HCT116 (cell line): ENCODE results near the gene C6orf118. TPM values are rescaled to one million over a fixed set of nuclear protein-coding genes. Genes with fewer than 3 reads are reported as not detected.

Experiments used
- ATAC-seq: fragments of 200-7000 bp; cut with Tn5 transposase; 2 replicates; pipeline ENCODE4 v1.9.1; 2020; ENCODE audit warnings: mild to moderate bottlenecking, moderate library complexity
- BruUV-seq: library from RNA; stranded (reverse); fragments of 400-500 nt; replicated peaks from 2 replicates; lab custom pipeline; 2021; lab: Mats Ljungman, UMichigan
- CTCF ChIA-PET: fragments of 300-600 bp; sonication (Branson Sonifier 250); formaldehyde crosslinking; loops from one replicate; lab custom pipeline; 2021; ENCODE audit warnings: antibody characterized with exemption; lab: Charles Lee
- POLR2A ChIA-PET: fragments of 300-600, 350-600 bp; sonication (Branson Sonifier 250); formaldehyde crosslinking; loops from one replicate; lab custom pipeline; 2021; ENCODE audit warnings: antibody characterized with exemption; lab: Charles Lee
- RAD21 ChIA-PET, 2 experiments: fragments of 300-600 bp; sonication (Branson Sonifier 250); formaldehyde crosslinking; loops; one replicate each; lab custom pipeline; 2023; ENCODE audit warnings: low total read pairs in 2 of 2; ENCODE audit not compliant: uncharacterized antibody in 2 of 2, unreplicated experiment in 2 of 2, low non-redundant PET in 1 of 2; lab: Charles Lee
- DNase-seq: peaks from one replicate; pipeline ENCODE4 v3.0.0-alpha.2; 2010; ENCODE audit warnings: low read depth, low spot score
- H2AFZ ChIP-seq: fragments of 200-600 bp; shearing (Covaris generic), sonication (generic); 2 replicates; pipeline ENCODE4 v1.6.1; 2017; ENCODE audit warnings: low read depth, mixed run types, mixed read lengths, antibody characterized with exemption, low read length; ENCODE audit not compliant: poor library complexity, severe bottlenecking
- H3K27ac ChIP-seq: 2 replicates; pipeline ENCODE4 v1.5.1; 2012; ENCODE audit warnings: low read depth, low read length
- H3K27me3 ChIP-seq: fragments of 200-600 bp; sonication (generic); 2 replicates; pipeline ENCODE4 v1.6.1; 2016; ENCODE audit warnings: mixed run types, low read length, mixed read lengths; ENCODE audit not compliant: insufficient read depth
- H3K36me3 ChIP-seq, 2 experiments: fragments of 200-500 bp in 1 of 2; fragments of 200-600 bp in 1 of 2; sonication (Bioruptor generic) in 1 of 2; sonication (generic) in 1 of 2; 2 replicates each; pipeline versions ENCODE4 v1.5.1 to v1.6.1; 2014 to 2016; ENCODE audit warnings: low read length in 2 of 2, inconsistent platforms in 1 of 2, mixed read lengths in 1 of 2, mixed run types in 1 of 2; ENCODE audit not compliant: insufficient read depth in 2 of 2, control insufficient read depth in 1 of 2
- H3K4me1 ChIP-seq, 2 experiments: fragments of 200-600 bp in 1 of 2; sonication (generic) in 1 of 2; 2 replicates each; pipeline versions ENCODE4 v1.5.1 to v1.6.1; 2012 to 2017; ENCODE audit warnings: low read length in 2 of 2, inconsistent platforms in 1 of 2, mild to moderate bottlenecking in 1 of 2, mixed read lengths in 1 of 2, mixed run types in 1 of 2, moderate library complexity in 1 of 2; ENCODE audit not compliant: insufficient read depth in 2 of 2, control insufficient read depth in 1 of 2
- H3K4me2 ChIP-seq: fragments of 200-600 bp; sonication (generic); 2 replicates; pipeline ENCODE4 v1.6.1; 2017; ENCODE audit warnings: mixed run types, low read length, mixed read lengths
- H3K4me3 ChIP-seq, 2 experiments: fragments of 200-600 bp in 1 of 2; sonication (generic) in 1 of 2; replicated peaks in 1 of 2; 2 replicates each; pipeline ENCODE4 v1.5.1; 2011 to 2016; ENCODE audit warnings: low read length in 2 of 2, control low read depth in 1 of 2, low read depth in 1 of 2, mild to moderate bottlenecking in 1 of 2, mixed read lengths in 1 of 2, mixed run types in 1 of 2
- H3K79me2 ChIP-seq: fragments of 200-600 bp; sonication (generic); 2 replicates; pipeline ENCODE4 v1.6.1; 2017; ENCODE audit warnings: mild to moderate bottlenecking, mixed run types, low read length, moderate library complexity, mixed read lengths; ENCODE audit not compliant: insufficient read depth
- H3K9ac ChIP-seq: fragments of 200-600 bp; sonication (generic); 2 replicates; pipeline ENCODE4 v1.6.1; 2016; ENCODE audit warnings: low read length, mixed read lengths
- H3K9me2 ChIP-seq: fragments of 200-600 bp; sonication (generic), shearing (Covaris generic); 2 replicates; pipeline ENCODE4 v1.6.1; 2017; ENCODE audit warnings: mixed run types, mild to moderate bottlenecking, moderate library complexity; ENCODE audit not compliant: insufficient read depth
- H3K9me3 ChIP-seq, 2 experiments: fragments of 200-500 bp in 1 of 2; fragments of 200-600 bp in 1 of 2; sonication (Bioruptor generic) in 1 of 2; sonication (generic) in 1 of 2; 2 replicates each; pipeline ENCODE4 v1.6.1; 2014 to 2017; ENCODE audit warnings: low read length in 2 of 2, mixed read lengths in 2 of 2, inconsistent platforms in 1 of 2, low read depth in 1 of 2, mild to moderate bottlenecking in 1 of 2, mixed run types in 1 of 2, moderate library complexity in 1 of 2; ENCODE audit not compliant: control insufficient read depth in 1 of 2, insufficient read depth in 1 of 2
- H4K20me1 ChIP-seq: fragments of 200-600 bp; sonication (generic), shearing (Covaris generic); 2 replicates; pipeline ENCODE4 v1.6.1; 2017; ENCODE audit warnings: mixed run types, mild to moderate bottlenecking, moderate library complexity; ENCODE audit not compliant: insufficient read depth
- ATF3 ChIP-seq: IDR thresholded peaks from 2 replicates; pipeline ENCODE4 v1.6.1; 2012
- CTCF ChIP-seq, 3 experiments: fragments of 200-600 bp in 1 of 3; sonication (generic) in 1 of 3; IDR thresholded peaks in 2 of 3; conservative IDR thresholded peaks in 1 of 3; 2 replicates each; pipeline ENCODE4 v1.5.1; 2012 to 2017; ENCODE audit warnings: low read depth in 2 of 3, low read length in 2 of 3, antibody characterized with exemption in 1 of 3, borderline replicate concordance in 1 of 3, control low read depth in 1 of 3, mild to moderate bottlenecking in 1 of 3, mixed read lengths in 1 of 3, mixed run types in 1 of 3, moderate library complexity in 1 of 3; ENCODE audit not compliant: insufficient read depth in 1 of 3
- RAD21 ChIP-seq: IDR thresholded peaks from 2 replicates; pipeline ENCODE4 v1.6.1; 2012; ENCODE audit warnings: low read depth, mild to moderate bottlenecking
- SRF ChIP-seq: IDR thresholded peaks from 2 replicates; pipeline ENCODE4 v1.6.1; 2012; ENCODE audit warnings: low read depth
- ZBTB33 ChIP-seq: IDR thresholded peaks from 2 replicates; pipeline ENCODE4 v1.6.1; 2011; ENCODE audit warnings: mild to moderate bottlenecking, low read length, moderate library complexity; ENCODE audit not compliant: insufficient replicate concordance; ENCODE audit errors: extremely low read depth
- intact Hi-C: fragments of 100-400 bp; cut with micrococcal nuclease; formaldehyde crosslinking; loops from 2 replicates; pipeline ENCODE4 v1.10.0; 2022
- total RNA-seq: library from RNA; stranded (reverse); gene quantifications from one replicate; pipeline ENCODE4 v1.2.1, GENCODE V29; 2021; ENCODE audit not compliant: unreplicated experiment

Gene C6orf118
- total RNA-seq, 1 experiment from 2014 or later: not detected

GRCh38 chr6:165245287-165245686 lies 64.1 kb downstream of the C6orf118 start:
- Histone ChIP-seq H3K4me1 (no peaks in the 10 kb centered on the region), H3K9me2 (no peaks in the 10 kb centered on the region), H2AFZ (no peak overlapping the region), H3K79me2 (no peaks in the 10 kb centered on the region), H3K9me3 (peaks cover 0 to 11% of the 10 kb centered on the region in 2 experiments; a peak in 2 of 4 replicates), H3K9ac (no peak overlapping the region), H3K27ac (no peak overlapping the region), H3K4me2 (no peak overlapping the region), H4K20me1 (no peaks in the 10 kb centered on the region)
- intact Hi-C loops: no loop called here
- BruUV-seq: no TSS peak
- ATAC-seq: no peak
- ChIA-PET CTCF (no interaction called here), RAD21 (no interaction called here)
- TF ChIP-seq CTCF (IDR thresholded peaks at IDR 0.05 in 2 of 3, conservative IDR thresholded peaks at IDR 0.05 in 1 of 3; ENCODE audit: borderline replicate concordance in 1 of 3, insufficient read depth in 1 of 3, low read depth in 2 of 3, low read length in 2 of 3) (peak in 1 of 3 experiments; percentile 23; a peak in 1 of 6 replicates), RAD21 (peak; percentile 41; the same call in 1 of the 2 replicates), SRF (no peak), ATF3 (no peak)
- TF ChIP-seq, all 23 proteins: peak for 2
- no peaks in the 10 kb centered on the region for H3K36me3 ChIP-seq
- no peak overlapping the region for H3K4me3 ChIP-seq
- H3K27me3 ChIP-seq: no peaks in the 10 kb centered on the region
- POLR2A ChIA-PET: no interaction called here
- DNase-seq: no peak

- no peak overlapping the region for H2AFZ ChIP-seq
- intact Hi-C loops: no loop called here
- CTCF ChIA-PET: no interaction called here
- no peak for DNase-seq
- H3K9ac ChIP-seq: no peak overlapping the region
- peaks cover 0 to 11% of the 10 kb centered on the region in 2 experiments; a peak in 2 of 4 replicates for H3K9me3 ChIP-seq
- no peaks in the 10 kb centered on the region for H3K27me3 ChIP-seq
- TF ChIP-seq ZBTB33: no peak
- no peak for ATAC-seq
- no peaks in the 10 kb centered on the region for H3K9me2 ChIP-seq
- no TSS peak for BruUV-seq
- RAD21 ChIA-PET: no interaction called here
- H4K20me1 ChIP-seq: no peaks in the 10 kb centered on the region
- no peak overlapping the region for H3K27ac ChIP-seq
- no peak overlapping the region for H3K4me2 ChIP-seq
- POLR2A ChIA-PET: no interaction called here
- H3K36me3 ChIP-seq: no peaks in the 10 kb centered on the region
- no peaks in the 10 kb centered on the region for H3K79me2 ChIP-seq
- H3K4me1 ChIP-seq: no peaks in the 10 kb centered on the region
- H3K4me3 ChIP-seq: no peak overlapping the region
Measured at GRCh38 chr6:165244524-165245247, 64.7 kb downstream of the C6orf118 start.
